ENCODE results near the gene SLC6A18. TPM values are rescaled to one million over a fixed set of nuclear protein-coding genes. Genes with fewer than 3 reads are reported as not detected.
A peak's percentile ranks its signal among the peaks of the same experiment; 100 is the strongest.

Gene SLC6A18
- total RNA-seq, 2 donors from 2014 or later = not detected

DNA sequence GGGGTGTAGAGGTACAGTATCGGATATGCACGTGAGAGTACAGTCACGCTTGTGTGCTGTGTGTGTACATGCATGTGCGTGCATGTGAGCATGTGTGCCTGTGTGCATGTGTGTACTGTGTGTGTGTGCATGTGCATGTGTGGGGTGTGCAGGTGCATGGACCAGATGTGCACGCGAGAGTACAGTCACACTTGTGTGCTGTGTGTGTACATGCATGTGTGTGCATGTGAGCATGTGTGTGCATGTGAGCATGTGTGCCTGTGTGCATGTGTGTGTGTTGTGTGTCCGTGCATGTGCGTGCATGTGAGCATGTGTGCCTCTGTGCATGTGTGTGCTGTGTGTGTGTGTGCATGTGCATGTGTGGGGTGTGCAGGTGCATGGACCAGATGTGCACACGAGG is 13.5 kb upstream of the SLC6A18 start:
- Mint-ChIP-seq H3K9me3 (no peaks in the 10 kb centered on the region), H3K4me3 (no peak overlapping the region), H3K27me3 (peaks cover 0 to 5% of the 10 kb centered on the region in 2 donors), H3K36me3 (no peaks in the 10 kb centered on the region), H3K27ac (no peak overlapping the region), H3K4me1 (ENCODE audit: low read depth in 2 of 2) (no peaks in the 10 kb centered on the region)
- ATAC-seq (no peak), DNase-seq (ENCODE audit: low spot score) (no peak)

DNA sequence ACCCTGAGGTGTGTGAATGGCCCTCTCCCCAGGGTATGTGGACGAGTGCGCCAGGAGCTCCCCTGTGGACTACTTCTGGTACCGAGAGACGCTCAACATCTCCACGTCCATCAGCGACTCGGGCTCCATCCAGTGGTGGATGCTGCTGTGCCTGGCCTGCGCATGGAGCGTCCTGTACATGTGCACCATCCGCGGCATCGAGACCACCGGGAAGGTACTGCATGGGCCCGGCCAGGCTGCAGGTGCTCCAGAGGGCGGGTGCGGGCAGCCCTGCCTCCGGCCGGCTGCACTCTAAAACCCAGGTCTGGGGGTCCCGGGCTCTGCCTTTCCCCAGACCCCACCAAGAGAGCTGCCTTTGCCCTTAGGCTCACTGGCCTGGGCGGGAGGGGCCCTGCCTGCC is 12.9 kb upstream of the SLC6A18 start:
- H3K27me3 Mint-ChIP-seq = peaks cover 0 to 5% of the 10 kb centered on the region in 2 donors
- ATAC-seq (no peak), DNase-seq (ENCODE audit: low spot score) (peak; percentile 32)
- no peaks in the 10 kb centered on the region for H3K36me3 Mint-ChIP-seq
- H3K27ac Mint-ChIP-seq = no peak overlapping the region
- H3K4me1 Mint-ChIP-seq (ENCODE audit: low read depth in 2 of 2) = no peaks in the 10 kb centered on the region
- no peaks in the 10 kb centered on the region for H3K9me3 Mint-ChIP-seq
- no peak overlapping the region for H3K4me3 Mint-ChIP-seq

DNA sequence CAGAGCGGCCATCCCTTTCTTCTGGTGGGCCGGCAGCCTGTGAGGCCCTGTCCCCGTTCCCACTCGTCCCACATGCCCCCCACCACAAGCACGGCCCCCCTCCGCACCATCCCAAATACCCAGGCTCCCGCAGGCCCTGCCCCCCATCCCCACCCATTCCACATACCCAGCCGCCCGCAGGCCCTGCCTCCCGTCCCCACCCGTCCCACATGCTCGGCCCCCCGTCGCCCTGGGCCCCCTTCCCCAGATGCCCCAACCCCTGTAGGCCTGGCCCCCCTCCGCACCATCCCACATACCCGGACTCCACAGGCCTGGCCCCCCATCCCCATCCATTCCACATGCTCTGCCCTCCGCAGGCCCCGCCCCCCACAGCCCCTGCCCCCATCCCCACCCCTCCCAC is 12.3 kb upstream of the SLC6A18 start:
- Mint-ChIP-seq H3K36me3 (no peaks in the 10 kb centered on the region), H3K27ac (no peak overlapping the region), H3K9me3 (no peaks in the 10 kb centered on the region), H3K4me1 (ENCODE audit: low read depth in 2 of 2) (no peaks in the 10 kb centered on the region), H3K4me3 (no peak overlapping the region), H3K27me3 (peaks cover 0 to 5% of the 10 kb centered on the region in 2 donors)
- ATAC-seq (no peak), DNase-seq (ENCODE audit: low spot score) (peak; percentile 44)

DNA sequence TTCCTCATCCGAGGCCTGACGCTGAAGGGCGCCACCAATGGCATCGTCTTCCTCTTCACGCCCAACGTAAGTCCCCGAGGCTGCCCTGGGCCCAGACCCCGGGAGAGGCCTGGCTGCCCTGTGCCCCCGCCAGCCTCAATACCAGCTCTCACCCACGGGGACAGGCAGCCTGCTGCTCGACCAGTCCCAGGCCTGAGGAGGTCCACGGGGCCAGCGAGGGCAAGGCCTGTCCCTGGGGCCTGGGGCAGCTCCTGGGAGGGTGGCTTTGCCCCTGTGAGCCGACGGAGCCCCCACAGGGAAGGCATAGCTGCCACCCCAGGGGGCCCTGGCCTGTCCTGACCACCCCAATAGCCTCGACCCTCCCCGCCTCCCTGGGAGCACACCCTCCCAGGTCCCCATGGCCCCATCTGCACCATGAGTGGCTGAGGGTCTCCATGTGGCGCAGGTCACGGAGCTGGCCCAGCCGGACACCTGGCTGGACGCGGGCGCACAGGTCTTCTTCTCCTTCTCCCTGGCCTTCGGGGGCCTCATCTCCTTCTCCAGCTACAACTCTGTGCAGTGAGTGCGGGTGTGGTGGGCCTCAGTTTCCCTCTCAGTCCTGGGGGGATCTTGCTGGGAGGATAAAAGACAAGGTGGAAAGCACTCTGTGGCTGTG is 11.5 kb upstream of the SLC6A18 start:
- Mint-ChIP-seq H3K9me3 (no peaks in the 10 kb centered on the region), H3K36me3 (no peaks in the 10 kb centered on the region), H3K4me3 (no peak overlapping the region), H3K27ac (no peak overlapping the region), H3K4me1 (ENCODE audit: low read depth in 2 of 2) (no peaks in the 10 kb centered on the region), H3K27me3 (peaks cover 0 to 5% of the 10 kb centered on the region in 2 donors)
- ATAC-seq (no peak), DNase-seq (ENCODE audit: low spot score) (peak; percentile 32)

DNA sequence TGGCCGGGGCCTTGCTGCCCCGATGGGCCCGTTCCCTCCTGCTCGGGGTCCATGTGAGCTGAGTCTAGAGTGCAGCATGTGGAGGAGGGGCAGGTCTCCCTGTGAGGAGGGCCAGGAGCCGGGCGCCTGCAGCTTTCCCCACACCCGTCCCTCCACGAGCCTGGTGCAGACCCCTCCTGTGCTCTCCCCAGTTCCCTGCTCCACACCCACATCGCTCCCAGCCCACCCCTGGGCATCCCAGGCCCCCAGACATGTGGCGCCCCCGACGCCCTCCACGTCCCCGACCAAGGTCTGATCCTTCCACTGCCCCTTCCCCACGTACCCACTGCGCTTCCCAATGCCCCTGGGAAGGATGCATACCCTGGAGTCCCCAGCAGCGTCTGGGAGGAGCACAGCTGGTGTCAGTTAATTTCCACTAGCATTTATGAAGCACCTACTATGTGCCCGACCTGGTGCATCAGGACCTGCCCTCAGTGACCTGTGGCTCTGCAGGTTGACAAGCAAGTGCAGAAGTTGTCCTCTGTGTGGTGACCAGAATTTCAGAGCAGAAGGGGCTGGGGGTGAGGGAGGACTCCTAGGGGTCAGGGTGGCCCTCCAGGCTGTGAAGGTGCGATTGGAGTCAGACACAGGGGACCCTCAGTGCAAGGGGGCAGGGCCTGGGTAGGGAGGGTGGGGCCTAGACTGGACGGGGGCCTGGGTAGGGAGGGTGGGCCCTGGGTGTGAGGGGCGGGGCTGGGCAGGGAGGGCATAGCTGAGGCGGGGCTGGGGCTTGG is 10.8 kb upstream of the SLC6A18 start:
- no peak overlapping the region for H3K27ac Mint-ChIP-seq

DNA sequence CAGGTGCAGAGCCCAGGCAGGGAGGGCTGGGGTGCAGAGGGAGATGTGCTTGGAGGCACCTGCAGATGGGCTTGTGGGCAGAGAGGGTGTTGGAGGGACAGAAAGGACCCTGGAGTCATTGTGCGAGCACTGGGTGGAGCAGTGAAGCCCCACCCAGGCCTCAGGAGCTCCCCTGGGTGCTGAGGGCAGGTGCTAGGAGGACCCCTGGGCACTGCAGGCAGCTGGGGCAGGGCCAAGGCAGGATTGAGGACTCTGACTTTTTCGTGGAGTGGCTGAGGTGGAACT is 10.3 kb upstream of the SLC6A18 start:
- no peaks in the 10 kb centered on the region for H3K9me3 Mint-ChIP-seq
- peaks cover 0 to 4% of the 10 kb centered on the region in 2 donors for H3K27me3 Mint-ChIP-seq
- H3K4me3 Mint-ChIP-seq = no peak overlapping the region
- ATAC-seq (no peak), DNase-seq (ENCODE audit: low spot score) (no peak)
- no peaks in the 10 kb centered on the region for H3K36me3 Mint-ChIP-seq
- no peaks in the 10 kb centered on the region for H3K4me1 Mint-ChIP-seq (ENCODE audit: low read depth in 2 of 2)
- H3K27ac Mint-ChIP-seq = no peak overlapping the region

More for the DNA sequence above, 10.8 kb upstream of the SLC6A18 start:
- DNase-seq (ENCODE audit: low spot score) (no peak), ATAC-seq (no peak)
- no peak overlapping the region for H3K4me3 Mint-ChIP-seq
- peaks cover 0 to 7% of the 10 kb centered on the region in 2 donors for H3K27me3 Mint-ChIP-seq
- no peaks in the 10 kb centered on the region for H3K9me3 Mint-ChIP-seq
- H3K36me3 Mint-ChIP-seq = no peaks in the 10 kb centered on the region
- no peaks in the 10 kb centered on the region for H3K4me1 Mint-ChIP-seq (ENCODE audit: low read depth in 2 of 2)

DNA sequence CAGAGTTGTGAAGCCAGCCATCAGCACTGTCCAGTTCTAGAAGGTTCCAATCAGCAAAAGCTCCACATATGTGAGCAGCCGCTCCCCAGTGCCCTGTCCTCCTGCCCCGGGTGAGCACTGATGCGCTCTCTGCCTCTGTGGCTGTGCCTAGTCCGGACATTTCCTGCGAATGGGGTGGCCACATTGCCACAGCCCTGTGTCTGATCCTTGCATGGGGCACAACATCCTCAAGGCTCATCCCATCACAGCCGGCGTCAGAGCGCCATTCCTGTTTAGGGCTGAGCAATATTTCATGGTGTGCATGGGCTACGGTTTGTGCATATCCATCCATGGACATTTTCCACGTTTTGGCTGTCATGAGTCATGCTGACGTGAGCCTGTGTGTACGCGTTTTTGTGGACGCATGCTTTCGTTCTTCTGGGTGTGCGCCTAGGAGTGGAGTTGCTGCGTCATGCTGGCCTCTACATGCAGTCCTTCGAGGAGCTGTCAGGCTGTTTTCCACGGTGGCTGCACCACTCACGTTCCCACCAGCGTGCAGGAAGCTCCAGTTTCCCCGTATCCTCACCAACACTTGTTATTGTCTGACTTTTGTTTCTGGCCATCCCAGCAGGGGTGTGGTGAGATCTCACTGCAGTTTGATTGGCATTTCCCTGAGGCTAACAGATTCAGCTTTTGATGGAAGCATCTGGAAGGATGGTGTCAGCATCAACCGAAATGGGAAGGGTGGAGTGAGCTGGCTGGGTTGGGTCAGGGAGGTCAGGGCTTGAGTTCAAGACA is 9.7 kb upstream of the SLC6A18 start:
- no peak overlapping the region for H3K27ac Mint-ChIP-seq
- H3K4me3 Mint-ChIP-seq = no peak overlapping the region
- DNase-seq (ENCODE audit: low spot score) (no peak), ATAC-seq (no peak)
- no peaks in the 10 kb centered on the region for H3K36me3 Mint-ChIP-seq
- peaks cover 0 to 4% of the 10 kb centered on the region in 2 donors for H3K27me3 Mint-ChIP-seq
- no peaks in the 10 kb centered on the region for H3K9me3 Mint-ChIP-seq
- no peaks in the 10 kb centered on the region for H3K4me1 Mint-ChIP-seq (ENCODE audit: low read depth in 2 of 2)

DNA sequence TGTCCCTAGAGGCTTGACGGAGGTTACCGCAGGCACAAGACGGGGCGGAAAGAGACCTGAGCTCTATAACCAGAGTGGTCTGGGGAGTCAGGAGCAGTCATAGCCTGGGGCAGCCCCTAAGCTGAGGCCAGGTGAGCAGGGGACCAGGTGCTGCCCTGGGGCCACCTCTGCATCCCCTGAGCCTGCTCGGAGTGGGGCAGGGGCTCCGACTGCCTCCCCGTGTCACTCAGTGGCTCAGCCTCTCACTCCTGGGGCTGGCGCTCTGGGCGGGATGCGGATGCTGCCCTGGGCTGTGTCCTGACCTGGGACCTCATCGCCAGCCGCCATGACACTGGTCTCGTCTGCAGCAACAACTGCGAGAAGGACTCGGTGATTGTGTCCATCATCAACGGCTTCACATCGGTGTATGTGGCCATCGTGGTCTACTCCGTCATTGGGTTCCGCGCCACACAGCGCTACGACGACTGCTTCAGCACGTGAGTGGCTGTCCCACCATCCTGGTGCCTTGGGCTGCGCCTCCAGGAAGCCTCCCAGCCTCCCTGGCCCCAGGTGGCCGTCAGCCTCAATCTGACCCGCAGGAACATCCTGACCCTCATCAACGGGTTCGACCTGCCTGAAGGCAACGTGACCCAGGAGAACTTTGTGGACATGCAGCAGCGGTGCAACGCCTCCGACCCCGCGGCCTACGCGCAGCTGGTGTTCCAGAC is 8.8 kb upstream of the SLC6A18 start:
- no peak for DNase-seq (ENCODE audit: low spot score)
- H3K4me3 Mint-ChIP-seq = no peak overlapping the region
- H3K27me3 Mint-ChIP-seq = peaks cover 0 to 4% of the 10 kb centered on the region in 2 donors
- no peaks in the 10 kb centered on the region for H3K4me1 Mint-ChIP-seq (ENCODE audit: low read depth in 2 of 2)
- H3K27ac Mint-ChIP-seq = no peak overlapping the region
- no peaks in the 10 kb centered on the region for H3K36me3 Mint-ChIP-seq
- no peak for ATAC-seq
- H3K9me3 Mint-ChIP-seq = no peaks in the 10 kb centered on the region

DNA sequence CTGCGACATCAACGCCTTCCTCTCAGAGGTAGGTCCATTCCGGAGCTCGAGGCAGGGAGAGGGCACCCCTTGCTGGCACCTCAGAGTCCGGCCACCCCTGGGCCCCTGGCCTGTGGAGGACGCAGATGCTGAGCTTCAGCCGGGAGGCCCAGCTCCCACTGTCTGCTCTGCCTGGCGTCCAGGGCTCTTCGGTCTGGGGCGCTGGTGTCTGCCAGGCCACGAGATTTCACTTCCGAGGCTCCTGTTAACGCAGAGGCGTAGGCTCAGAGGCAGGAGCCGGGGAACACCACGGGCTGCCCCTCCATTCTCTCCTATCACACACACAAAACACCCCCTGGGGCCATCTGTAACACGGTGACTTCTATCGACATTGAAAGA is 8.3 kb upstream of the SLC6A18 start:
- Mint-ChIP-seq H3K27me3 (peaks cover 0 to 4% of the 10 kb centered on the region in 2 donors), H3K36me3 (no peaks in the 10 kb centered on the region), H3K27ac (no peak overlapping the region), H3K4me3 (no peak overlapping the region), H3K9me3 (no peaks in the 10 kb centered on the region), H3K4me1 (ENCODE audit: low read depth in 2 of 2) (no peaks in the 10 kb centered on the region)
- DNase-seq (ENCODE audit: low spot score) = no peak
- ATAC-seq = no peak

DNA sequence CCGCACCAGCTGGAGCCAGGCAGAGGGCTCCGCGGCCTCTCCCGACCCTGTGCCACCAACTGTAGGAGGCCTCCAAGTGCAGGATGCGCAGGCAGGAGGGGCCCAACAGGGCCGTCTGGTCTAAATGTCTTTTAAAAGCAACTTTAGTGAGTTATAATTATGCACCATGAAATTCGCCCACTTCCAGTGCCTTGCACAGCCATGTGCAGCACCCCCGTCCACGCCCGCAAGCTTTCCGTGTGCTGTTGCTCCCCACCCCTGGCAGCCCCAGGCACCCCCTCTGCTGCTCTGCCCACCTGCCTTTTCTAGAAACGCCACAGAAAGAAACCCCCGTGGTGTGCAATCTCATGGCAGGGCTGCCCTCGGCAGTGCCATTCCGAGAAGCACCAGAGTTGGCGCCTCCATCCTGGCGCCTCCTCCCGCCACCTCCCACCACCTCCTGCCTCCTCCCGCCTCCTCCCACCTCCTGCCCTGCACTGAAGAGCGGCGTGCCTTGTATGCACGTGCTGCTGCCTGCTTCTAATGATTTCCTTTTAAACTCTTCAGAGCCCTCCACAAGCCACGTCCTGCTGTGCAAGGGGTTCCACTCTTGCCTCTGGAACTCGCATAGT is 7.5 kb upstream of the SLC6A18 start:
- Mint-ChIP-seq H3K9me3 (no peaks in the 10 kb centered on the region), H3K4me3 (no peak overlapping the region), H3K27ac (no peak overlapping the region), H3K36me3 (no peaks in the 10 kb centered on the region), H3K4me1 (ENCODE audit: low read depth in 2 of 2) (no peaks in the 10 kb centered on the region), H3K27me3 (peaks cover 0 to 2% of the 10 kb centered on the region in 2 donors)
- no peak for DNase-seq (ENCODE audit: low spot score)
- no peak for ATAC-seq

DNA sequence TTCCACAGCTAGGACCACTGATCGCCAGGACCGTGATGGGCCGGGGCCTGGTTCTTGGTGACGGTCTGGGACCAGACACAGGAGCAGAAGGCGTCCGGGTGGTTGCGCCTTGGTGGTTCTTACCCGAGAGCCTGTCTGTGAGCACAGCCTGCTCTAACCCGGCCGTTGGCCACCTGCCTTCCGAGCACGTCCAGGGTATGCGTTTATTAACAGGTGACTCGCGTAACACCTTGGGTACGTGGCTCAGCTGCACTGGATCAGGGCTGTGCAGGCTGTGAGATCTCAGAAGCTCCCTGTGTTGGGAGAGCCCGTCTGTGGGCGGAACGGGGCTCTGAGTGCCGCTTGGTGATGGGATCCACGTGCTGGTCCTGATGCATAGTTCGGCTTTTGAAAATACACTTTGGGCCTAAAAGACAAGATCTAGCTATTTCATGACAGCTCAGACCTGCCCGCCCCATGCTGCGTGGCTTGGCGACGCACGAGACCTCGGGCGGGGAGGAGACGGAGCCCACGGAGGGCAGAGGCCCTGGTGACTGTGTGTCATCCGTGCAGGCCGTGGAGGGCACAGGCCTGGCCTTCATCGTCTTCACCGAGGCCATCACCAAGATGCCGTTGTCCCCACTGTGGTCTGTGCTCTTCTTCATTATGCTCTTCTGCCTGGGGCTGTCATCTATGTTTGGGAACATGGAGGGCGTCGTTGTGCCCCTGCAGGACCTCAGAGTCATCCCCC is 6.7 kb upstream of the SLC6A18 start:
- Mint-ChIP-seq H3K4me3 (no peak overlapping the region), H3K4me1 (ENCODE audit: low read depth in 2 of 2) (no peaks in the 10 kb centered on the region), H3K27me3 (peaks cover 0 to 2% of the 10 kb centered on the region in 2 donors), H3K9me3 (no peaks in the 10 kb centered on the region), H3K27ac (no peak overlapping the region), H3K36me3 (no peaks in the 10 kb centered on the region)
- ATAC-seq (no peak), DNase-seq (ENCODE audit: low spot score) (no peak)

DNA sequence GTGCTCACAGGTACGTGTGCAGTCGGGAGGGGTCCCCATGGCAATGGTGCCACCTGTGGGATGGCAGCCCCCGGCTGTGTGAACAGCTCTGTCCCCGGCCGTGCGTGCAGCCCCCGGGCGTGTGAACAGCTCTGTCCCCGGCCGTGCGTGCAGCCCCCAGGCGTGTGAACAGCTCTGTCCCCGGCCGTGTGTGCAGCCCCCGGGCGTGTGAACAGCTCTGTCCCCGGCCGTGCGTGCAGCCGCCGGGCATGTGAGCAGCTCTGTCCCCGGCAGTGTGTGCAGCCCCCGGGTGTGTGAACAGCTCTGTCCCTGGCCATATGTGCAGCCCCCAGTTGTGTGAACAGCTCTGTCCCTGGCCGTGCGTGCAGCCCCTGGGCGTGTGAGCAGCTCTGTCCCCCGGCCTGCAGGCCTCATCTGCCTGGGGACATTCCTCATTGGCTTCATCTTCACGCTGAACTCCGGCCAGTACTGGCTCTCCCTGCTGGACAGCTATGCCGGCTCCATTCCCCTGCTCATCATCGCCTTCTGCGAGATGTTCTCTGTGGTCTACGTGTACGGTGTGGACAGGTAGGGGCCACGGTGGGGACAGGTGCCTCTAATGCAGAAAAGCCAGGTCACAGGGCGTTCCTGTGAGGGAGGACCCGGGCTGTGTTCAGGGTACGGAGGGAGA is 5.9 kb upstream of the SLC6A18 start:
- Mint-ChIP-seq H3K4me3 (no peak overlapping the region), H3K27ac (no peak overlapping the region), H3K36me3 (no peaks in the 10 kb centered on the region), H3K4me1 (ENCODE audit: low read depth in 2 of 2) (no peaks in the 10 kb centered on the region), H3K27me3 (peaks cover 0 to 2% of the 10 kb centered on the region in 2 donors), H3K9me3 (no peaks in the 10 kb centered on the region)
- DNase-seq (ENCODE audit: low spot score) = no peak
- ATAC-seq = no peak

DNA sequence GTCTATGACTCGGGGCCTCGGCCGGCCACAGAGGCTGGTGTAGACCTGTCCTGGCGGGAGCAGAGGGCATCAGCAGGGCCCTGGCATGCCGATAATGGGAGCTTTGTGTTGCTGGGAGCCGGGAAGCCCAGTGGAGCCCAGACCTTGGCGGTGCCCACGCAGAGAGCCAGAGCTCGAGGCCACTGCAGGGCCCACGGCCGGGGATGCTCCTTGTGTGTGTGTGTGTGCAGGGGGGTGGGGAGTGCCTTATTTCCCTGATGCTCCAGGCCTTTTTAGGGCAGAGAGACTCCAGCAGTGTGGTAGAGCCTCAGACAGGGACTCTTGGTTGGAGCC is 5.4 kb upstream of the SLC6A18 start:
- H3K27me3 Mint-ChIP-seq = peaks cover 0 to 2% of the 10 kb centered on the region in 2 donors
- no peaks in the 10 kb centered on the region for H3K4me1 Mint-ChIP-seq (ENCODE audit: low read depth in 2 of 2)
- no peak overlapping the region for H3K27ac Mint-ChIP-seq
- H3K36me3 Mint-ChIP-seq = no peaks in the 10 kb centered on the region
- H3K9me3 Mint-ChIP-seq = no peaks in the 10 kb centered on the region
- DNase-seq (ENCODE audit: low spot score) (no peak), ATAC-seq (no peak)
- no peak overlapping the region for H3K4me3 Mint-ChIP-seq

All from natural killer cell treated with Interleukin-12 subunit alpha and Interleukin-12 subunit beta and Interleukin-15 and Interleukin-18, amount 100 ng/mL, for 72 hours (primary cell).